ENCODE data around the gene SOHLH2. TPM values are rescaled to one million over a fixed set of nuclear protein-coding genes. Genes with fewer than 3 reads are reported as not detected.

Gene SOHLH2
- total and polyA plus RNA-seq, 2 of the 4 experiments (the other 2 are of a cell fraction), result 0.17 to 0.18 TPM

GRCh38 chr13:36259361-36260137, 45.2 kb upstream of the SOHLH2 start:
- no peaks in the 10 kb centered on the region for H3K9me1 ChIP-seq (ENCODE audit: insufficient read depth, low read length)
- no peaks in the 10 kb centered on the region for H3K9me3 ChIP-seq (ENCODE audit: control insufficient read depth, insufficient read depth, low read length)
- no peak overlapping the region for H3K4me2 ChIP-seq (ENCODE audit: low read depth, low read length)
- BruUV-seq (replicated peaks), result no TSS peak
- H3K18ac ChIP-seq (ENCODE audit: low read depth, low read length), result no peak overlapping the region
- H3K56ac ChIP-seq (ENCODE audit: extremely low read depth, insufficient read depth, low read length), result no peak overlapping the region
- H2BK5ac ChIP-seq (ENCODE audit: low read depth, low read length, poor library complexity, severe bottlenecking), result no peak overlapping the region
- intact Hi-C loops (cut with micrococcal nuclease) (no loop called here), in situ Hi-C loops (cut with MboI; ENCODE audit: low sequenced_read_pairs) (no loop called here), dilution Hi-C loops (cut with HindIII; ENCODE audit: low sequenced_read_pairs, unreplicated experiment) (no loop called here)
- H3K4ac ChIP-seq (ENCODE audit: low read depth, low read length), result no peak overlapping the region
- no peak overlapping the region for H4K5ac ChIP-seq (ENCODE audit: low read depth, low read length)
- no peak overlapping the region for H3K23ac ChIP-seq (ENCODE audit: low read depth, low read length)
- CTCF ChIA-PET, result no interaction called here
- H3K14ac ChIP-seq (replicated peaks; ENCODE audit: low read depth, low read length), result no peak overlapping the region
- DNase-seq (no peak), ATAC-seq (ENCODE audit: low read depth) (no peak)
- H3K27ac ChIP-seq (ENCODE audit: insufficient read depth, low read length), result no peak overlapping the region
- H3K4me3 ChIP-seq (ENCODE audit: insufficient read depth, low read depth, low read length), result no peak overlapping the region
- no peaks in the 10 kb centered on the region for H4K20me1 ChIP-seq (ENCODE audit: insufficient read depth, low read length)
- H2BK15ac ChIP-seq (ENCODE audit: low read depth, low read length), result no peak overlapping the region
- no peaks in the 10 kb centered on the region for H3K4me1 ChIP-seq (ENCODE audit: control insufficient read depth, insufficient read depth, low read length)
- no CpG with 5 or more reads among the region's 8 CpGs for WGBS, 2 experiments (ENCODE audit: extremely low coverage in 2 of 2, insufficient read length in 1 of 2)
- H2BK20ac ChIP-seq (ENCODE audit: low read depth, low read length), result no peak overlapping the region
- no peak overlapping the region for H4K91ac ChIP-seq (ENCODE audit: insufficient read depth, low read depth, low read length)
- no peak overlapping the region for H2AFZ ChIP-seq (replicated peaks; ENCODE audit: low read length, poor library complexity)
- no peak overlapping the region for H2AK9ac ChIP-seq (replicated peaks; ENCODE audit: low read depth, low read length, poor library complexity)
- no peaks in the 10 kb centered on the region for H3K79me1 ChIP-seq (ENCODE audit: low read depth in 1 of 2, low read length in 2 of 2)
- no peaks in the 10 kb centered on the region for H3K36me3 ChIP-seq (ENCODE audit: control insufficient read depth, insufficient read depth, low read length)
- no peak overlapping the region for H4K8ac ChIP-seq (ENCODE audit: low read depth in 2 of 2, low read length in 2 of 2)
- H3K27me3 ChIP-seq (ENCODE audit: control insufficient read depth, insufficient read depth, low read length), result no peaks in the 10 kb centered on the region
- POLR2A ChIA-PET (ENCODE audit: unreplicated experiment), result no interaction called here
- no peak overlapping the region for H2BK120ac ChIP-seq (ENCODE audit: low read depth, low read length)
- no peak overlapping the region for H3K9ac ChIP-seq (ENCODE audit: low read depth, low read length)
- no peak for TF ChIP-seq ELK1 (IDR thresholded peaks at IDR 0.05; ENCODE audit: borderline replicate concordance, low read depth, low read length)
- H2AK5ac ChIP-seq (ENCODE audit: low read depth, low read length), result no peak overlapping the region
